Right lobe of liver (tissue), 4 donors: ENCODE data around the gene TMEFF2.

Experiments used
- POLR2A ChIP-seq: fragments of 450-650 bp; IDR thresholded peaks from one replicate; pipeline ENCODE4 v1.6.1; 2017; ENCODE audit warnings: antibody characterized with exemption, mild to moderate bottlenecking
- TF ChIP-seq, protein P1 (sequence below), 4 donors: fragments of 200-600 bp in 3 of 4; fragments of 450-650 bp in 1 of 4; IDR thresholded peaks; one replicate each; pipeline versions ENCODE4 v1.5.1 to v1.8.0; 2016 to 2022; ENCODE audit warnings: antibody characterized with exemption in 4 of 4, mild to moderate bottlenecking in 2 of 4
- donor health status: DM: no; HTN: no; CAD: no.
- donor health status: DM: no; HTN: no; CAD: no.
- donor health status: DM: no; HTN: yes; CAD: no.

- TF ChIP-seq, protein P1, sequence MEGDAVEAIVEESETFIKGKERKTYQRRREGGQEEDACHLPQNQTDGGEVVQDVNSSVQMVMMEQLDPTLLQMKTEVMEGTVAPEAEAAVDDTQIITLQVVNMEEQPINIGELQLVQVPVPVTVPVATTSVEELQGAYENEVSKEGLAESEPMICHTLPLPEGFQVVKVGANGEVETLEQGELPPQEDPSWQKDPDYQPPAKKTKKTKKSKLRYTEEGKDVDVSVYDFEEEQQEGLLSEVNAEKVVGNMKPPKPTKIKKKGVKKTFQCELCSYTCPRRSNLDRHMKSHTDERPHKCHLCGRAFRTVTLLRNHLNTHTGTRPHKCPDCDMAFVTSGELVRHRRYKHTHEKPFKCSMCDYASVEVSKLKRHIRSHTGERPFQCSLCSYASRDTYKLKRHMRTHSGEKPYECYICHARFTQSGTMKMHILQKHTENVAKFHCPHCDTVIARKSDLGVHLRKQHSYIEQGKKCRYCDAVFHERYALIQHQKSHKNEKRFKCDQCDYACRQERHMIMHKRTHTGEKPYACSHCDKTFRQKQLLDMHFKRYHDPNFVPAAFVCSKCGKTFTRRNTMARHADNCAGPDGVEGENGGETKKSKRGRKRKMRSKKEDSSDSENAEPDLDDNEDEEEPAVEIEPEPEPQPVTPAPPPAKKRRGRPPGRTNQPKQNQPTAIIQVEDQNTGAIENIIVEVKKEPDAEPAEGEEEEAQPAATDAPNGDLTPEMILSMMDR (IDR thresholded peaks at IDR 0.05), result no peak
- no peak for TF ChIP-seq POLR2A
Observed at GRCh38 chr2:192146069-192147015, 48.4 kb downstream of the TMEFF2 start.
